Cardiac fibroblast (primary cell): ENCODE data around the gene VSIG10L2.

Experiments
- DNase-seq, 2 donors: peaks; one replicate each; pipeline versions ENCODE4 v3.0.0 to v3.0.0-alpha.2; 2010; ENCODE audit warnings: low read depth in 2 of 2
- H3K4me3 ChIP-seq, 2 donors: replicated peaks in 1 of 2; 1 replicate in 1 of 2; 2 replicates in 1 of 2; pipeline ENCODE4 v1.5.1; 2011; ENCODE audit warnings: low read depth in 2 of 2, low read length in 2 of 2, mild to moderate bottlenecking in 2 of 2, moderate library complexity in 1 of 2
- TF ChIP-seq, protein P1 (sequence below): IDR thresholded peaks from one replicate; pipeline ENCODE4 v1.5.1; 2011; ENCODE audit warnings: low read depth, mild to moderate bottlenecking, low read length, inconsistent platforms

The VSIG10L2 gene

DNA sequence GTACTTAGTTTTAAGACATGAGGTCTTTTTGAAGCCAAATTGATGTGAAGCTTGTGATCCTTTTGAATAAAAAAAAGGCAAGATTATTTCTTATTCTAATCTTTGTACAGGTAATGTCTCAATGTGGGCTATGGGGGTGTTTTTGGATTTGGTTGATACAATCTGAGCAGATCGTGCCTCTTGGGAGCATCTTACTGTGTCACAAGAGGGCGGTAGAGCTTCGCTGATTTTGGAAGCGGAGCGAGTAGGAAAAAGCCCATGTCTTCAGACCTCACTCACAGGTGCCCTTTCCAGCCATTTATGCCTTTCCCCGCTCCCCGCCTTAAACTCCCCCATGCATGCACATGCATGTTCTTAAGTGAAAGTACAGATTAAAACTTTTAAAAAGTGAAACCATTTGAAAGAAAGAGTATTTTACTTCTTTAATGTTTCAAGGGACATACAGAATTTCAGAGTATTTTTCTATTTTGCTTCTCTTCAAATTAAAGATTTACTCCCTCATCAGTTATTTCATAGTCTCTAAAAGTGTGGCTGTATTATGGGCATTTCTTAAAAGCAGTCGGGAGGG, 22.7 kb upstream of the VSIG10L2 start:
- H3K4me3 ChIP-seq: no peak overlapping the region
- DNase-seq: peak; percentile 81
- TF ChIP-seq, protein P1, sequence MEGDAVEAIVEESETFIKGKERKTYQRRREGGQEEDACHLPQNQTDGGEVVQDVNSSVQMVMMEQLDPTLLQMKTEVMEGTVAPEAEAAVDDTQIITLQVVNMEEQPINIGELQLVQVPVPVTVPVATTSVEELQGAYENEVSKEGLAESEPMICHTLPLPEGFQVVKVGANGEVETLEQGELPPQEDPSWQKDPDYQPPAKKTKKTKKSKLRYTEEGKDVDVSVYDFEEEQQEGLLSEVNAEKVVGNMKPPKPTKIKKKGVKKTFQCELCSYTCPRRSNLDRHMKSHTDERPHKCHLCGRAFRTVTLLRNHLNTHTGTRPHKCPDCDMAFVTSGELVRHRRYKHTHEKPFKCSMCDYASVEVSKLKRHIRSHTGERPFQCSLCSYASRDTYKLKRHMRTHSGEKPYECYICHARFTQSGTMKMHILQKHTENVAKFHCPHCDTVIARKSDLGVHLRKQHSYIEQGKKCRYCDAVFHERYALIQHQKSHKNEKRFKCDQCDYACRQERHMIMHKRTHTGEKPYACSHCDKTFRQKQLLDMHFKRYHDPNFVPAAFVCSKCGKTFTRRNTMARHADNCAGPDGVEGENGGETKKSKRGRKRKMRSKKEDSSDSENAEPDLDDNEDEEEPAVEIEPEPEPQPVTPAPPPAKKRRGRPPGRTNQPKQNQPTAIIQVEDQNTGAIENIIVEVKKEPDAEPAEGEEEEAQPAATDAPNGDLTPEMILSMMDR: peak; percentile 78

DNA sequence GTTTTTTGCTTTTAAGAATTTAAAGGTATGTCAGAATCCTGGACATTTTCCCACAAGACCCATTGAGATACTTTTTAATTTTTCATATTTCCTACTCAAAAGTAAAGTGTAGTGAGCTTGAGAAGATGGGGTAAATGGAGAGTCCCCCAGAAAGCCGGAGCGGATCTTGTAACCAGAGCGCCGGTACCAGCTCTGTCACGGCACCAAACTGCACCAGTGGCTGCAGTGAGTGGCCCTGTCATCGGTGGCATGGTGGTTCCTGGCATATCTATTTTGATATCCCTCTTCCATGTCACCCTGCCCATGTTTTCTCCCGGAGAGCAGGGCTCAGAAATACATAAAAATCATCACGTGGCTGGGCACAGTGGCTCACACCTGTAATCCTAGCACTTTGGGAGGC, 22.2 kb upstream of the VSIG10L2 start:
- H3K4me3 ChIP-seq: no peak overlapping the region
- DNase-seq: no peak
- TF ChIP-seq, protein P1: no peak

DNA sequence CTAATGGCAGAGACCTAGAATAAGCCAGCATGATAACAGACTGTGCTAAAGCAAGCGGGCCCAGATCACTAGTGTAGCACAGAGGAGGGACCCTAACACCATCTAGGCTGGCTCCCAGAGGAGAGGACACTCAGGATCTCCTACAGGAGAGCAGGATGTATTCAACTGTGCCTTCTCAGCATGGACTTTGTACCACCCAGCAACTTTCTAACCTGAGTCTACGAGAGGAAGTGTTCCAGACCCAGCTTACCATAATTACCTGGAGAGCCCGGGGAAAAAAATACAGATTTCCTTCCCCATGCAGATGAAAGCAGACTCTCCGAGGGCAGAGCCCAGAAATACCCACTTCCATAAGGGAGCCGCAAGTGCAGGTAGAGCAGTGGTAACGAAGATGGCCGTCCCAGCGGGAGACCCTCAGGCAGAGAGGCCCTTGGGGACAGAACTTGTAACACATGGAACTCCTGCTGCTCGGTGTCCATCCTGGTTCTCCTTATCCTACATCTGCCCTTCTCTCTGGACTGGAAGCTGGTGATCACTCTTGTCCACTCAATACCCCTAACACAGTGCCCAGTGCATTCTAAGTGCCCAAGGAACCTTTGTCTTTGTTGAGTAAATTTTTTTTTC, 21.3 kb upstream of the VSIG10L2 start:
- no peak for DNase-seq
- TF ChIP-seq, protein P1: no peak
- no peak overlapping the region for H3K4me3 ChIP-seq

DNA sequence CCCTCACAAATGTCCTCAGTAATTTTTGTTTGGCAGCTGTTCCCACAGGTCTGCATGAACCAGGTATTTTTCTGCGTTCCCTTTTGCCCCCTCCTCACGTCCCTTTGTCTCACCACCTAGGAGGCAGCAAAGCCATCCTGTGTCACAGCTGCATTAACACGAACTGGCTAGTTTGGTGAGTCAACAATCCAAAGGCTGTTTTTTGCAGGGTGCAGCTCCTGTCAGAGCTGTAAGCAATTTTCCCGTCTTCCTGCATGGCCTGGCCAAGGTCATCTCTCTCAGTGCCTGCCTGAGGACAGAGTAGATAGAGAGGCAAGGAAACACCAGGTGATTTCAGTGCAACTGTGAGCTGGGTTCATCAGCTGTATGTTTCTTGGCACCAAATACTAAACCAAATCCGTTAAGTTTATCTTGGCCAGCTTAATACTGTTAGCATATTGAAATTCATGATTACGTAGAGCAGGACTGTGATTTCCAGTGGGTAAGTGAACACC, 20.6 kb upstream of the VSIG10L2 start:
- TF ChIP-seq, protein P1: no peak
- no peak for DNase-seq
- H3K4me3 ChIP-seq: no peak overlapping the region

DNA sequence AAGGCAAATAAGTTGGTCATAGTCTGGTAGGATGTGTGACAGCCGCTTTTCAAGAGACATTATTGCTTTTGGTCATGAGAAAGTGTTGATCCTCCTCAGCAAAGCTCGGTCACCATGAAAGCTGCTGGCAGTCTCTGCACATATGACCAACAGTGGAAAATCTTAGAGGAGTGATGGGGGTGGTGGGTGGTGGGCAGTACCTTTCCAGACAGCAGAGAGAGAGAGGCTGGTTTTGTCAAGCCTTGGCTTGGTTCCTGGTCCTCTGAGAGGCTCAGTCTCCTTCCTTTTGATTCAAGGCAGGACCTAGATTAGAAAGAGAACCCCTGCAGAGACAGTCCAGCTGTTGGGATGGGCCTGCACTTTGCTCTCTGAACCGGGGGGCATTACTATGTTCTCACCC, 20.0 kb upstream of the VSIG10L2 start:
- TF ChIP-seq, protein P1: no peak
- no peak overlapping the region for H3K4me3 ChIP-seq
- DNase-seq: no peak

DNA sequence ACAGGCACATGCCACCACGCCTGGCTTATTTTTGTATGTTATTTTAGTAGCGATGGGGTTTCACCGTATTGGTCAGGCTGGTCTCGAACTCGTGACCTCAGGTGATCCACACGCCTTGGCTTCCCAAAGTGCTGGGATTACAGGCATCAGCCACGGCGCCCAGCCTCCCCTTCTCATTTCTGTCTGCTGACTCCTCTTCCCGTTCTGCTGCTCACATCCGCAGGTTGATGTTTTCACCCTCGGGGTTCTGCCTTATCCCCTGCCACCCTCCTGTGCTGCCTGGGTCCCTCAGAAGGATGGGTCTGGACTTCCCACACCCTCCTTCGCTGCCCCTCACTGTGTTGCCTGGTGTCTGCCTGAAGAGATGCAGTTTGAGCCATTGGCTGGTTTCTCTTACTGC, 19.2 kb upstream of the VSIG10L2 start:
- no peak overlapping the region for H3K4me3 ChIP-seq
- no peak for DNase-seq
- TF ChIP-seq, protein P1: no peak
